Measurements from ENCODE around the gene RAB11FIP4.

DNA sequence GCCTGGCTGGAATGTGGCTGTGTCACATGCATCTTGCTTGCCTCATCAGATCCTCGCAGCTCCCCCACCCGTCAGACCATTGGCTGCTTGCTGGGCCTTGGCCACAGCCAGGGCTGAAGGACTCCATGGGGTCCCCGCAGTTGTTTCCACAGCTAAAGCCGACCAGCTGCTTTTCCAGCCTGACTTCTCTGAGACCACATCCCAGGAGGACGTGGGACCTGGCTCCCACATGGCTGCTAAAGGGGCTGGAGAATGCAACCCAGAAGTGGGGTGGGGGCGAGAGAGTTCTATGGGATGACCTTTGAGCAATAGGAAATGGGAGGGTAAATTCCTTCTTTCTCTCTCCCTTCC lies 193.8 kb downstream of the RAB11FIP4 start:
- TF ChIP-seq EZH2 (IDR thresholded peaks at IDR 0.05): no peak
- no peak for TF ChIP-seq POLR2AphosphoS5 (IDR thresholded peaks at IDR 0.05; ENCODE audit: borderline replicate concordance, low read depth, low read length)
- no peak for TF ChIP-seq FOXP2 (optimal IDR thresholded peaks at IDR 0.05; ENCODE audit: control extremely low read depth, extremely low read length, insufficient read depth)

Data from SK-N-MC (cell line).